GM21367 (cell line): ENCODE measurements around the gene OXGR1.

Experiments used
- ATAC-seq: cut with Tn5 transposase; IDR thresholded peaks from one replicate; pipeline ENCODE4 v1.9.1; 2021; ENCODE audit not compliant: unreplicated experiment

OXGR1 gene

GRCh38 chr13:96966415-96967102 lies 27.7 kb downstream of the OXGR1 start:
- ATAC-seq = no peak

- no peak for ATAC-seq
These were observed 30.3 kb downstream of the OXGR1 start for GRCh38 chr13:96963786-96964475.

GRCh38 chr13:96960379-96960778 lies 33.9 kb downstream of the OXGR1 start:
- no peak for ATAC-seq

GRCh38 chr13:96958286-96958891 lies 35.9 kb downstream of the OXGR1 start:
- no peak for ATAC-seq

GRCh38 chr13:96952595-96952994 lies 41.7 kb downstream of the OXGR1 start:
- ATAC-seq = no peak

GRCh38 chr13:96948127-96948526 lies 46.1 kb downstream of the OXGR1 start:
- no peak for ATAC-seq

GRCh38 chr13:96947343-96947910 lies 46.8 kb downstream of the OXGR1 start:
- no peak for ATAC-seq

GRCh38 chr13:96946709-96947311 lies 47.5 kb downstream of the OXGR1 start:
- ATAC-seq = no peak

- ATAC-seq = no peak
These were observed 53.3 kb downstream of the OXGR1 start for GRCh38 chr13:96940961-96941360.

GRCh38 chr13:96935901-96936300 lies 58.4 kb downstream of the OXGR1 start:
- no peak for ATAC-seq
